Kidney glomerular epithelial cell (primary cell): ENCODE data around the gene SGCE.

Source experiments
- DNase-seq: peaks from one replicate; lab custom pipeline; 2025; lab: John Stamatoyannopoulos, UW

The SGCE gene

DNA sequence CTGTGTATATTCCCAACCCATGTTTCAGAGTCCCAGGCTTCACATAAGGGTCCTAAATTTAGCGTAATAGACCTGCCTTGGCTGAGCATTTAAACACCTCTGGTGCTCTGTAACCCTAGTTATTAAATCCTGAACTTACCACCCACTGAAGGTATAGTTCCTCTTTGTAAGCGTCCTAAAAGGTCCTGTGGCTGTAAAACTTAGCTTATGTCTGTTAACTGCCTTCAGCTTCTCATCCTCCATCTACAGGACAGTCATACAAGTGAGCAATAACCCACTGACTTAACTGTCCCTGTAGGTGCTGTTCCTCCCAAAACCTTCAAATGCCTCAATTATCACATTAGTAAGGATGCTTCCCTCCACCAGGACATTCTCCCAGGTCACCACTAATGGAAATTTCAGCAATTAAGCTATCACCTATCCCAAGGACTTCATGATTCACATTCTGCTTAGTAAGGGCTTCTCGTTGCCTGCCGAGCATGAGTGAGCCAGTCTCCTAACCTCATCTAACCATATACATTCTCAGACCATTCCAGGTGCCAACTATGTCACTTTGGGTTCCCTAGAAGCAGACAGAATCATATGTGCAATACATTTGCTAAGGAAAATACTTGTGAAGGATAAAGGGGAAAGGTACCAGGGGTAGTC is 90.6 kb downstream of the SGCE start:
- no peak for DNase-seq

DNA sequence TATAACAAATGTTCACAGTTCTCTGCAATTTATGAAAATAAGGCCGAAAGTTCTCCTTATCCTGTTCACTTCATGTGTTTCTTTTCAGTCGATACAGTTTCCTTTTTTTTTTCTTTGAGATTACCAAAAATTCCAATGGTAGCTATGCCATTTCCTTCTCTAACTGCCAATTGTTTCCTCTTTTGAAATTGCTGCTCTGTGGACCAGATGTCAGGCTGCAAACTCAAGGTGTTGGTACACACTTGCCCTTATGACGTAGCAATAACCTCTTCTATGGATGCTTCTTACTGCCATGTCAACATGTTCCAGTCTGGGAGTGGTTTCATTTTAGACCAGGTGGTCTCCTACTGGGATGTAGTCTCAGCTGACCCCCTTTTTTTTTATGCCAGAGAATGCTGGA is 93.4 kb downstream of the SGCE start:
- DNase-seq, result no peak

DNA sequence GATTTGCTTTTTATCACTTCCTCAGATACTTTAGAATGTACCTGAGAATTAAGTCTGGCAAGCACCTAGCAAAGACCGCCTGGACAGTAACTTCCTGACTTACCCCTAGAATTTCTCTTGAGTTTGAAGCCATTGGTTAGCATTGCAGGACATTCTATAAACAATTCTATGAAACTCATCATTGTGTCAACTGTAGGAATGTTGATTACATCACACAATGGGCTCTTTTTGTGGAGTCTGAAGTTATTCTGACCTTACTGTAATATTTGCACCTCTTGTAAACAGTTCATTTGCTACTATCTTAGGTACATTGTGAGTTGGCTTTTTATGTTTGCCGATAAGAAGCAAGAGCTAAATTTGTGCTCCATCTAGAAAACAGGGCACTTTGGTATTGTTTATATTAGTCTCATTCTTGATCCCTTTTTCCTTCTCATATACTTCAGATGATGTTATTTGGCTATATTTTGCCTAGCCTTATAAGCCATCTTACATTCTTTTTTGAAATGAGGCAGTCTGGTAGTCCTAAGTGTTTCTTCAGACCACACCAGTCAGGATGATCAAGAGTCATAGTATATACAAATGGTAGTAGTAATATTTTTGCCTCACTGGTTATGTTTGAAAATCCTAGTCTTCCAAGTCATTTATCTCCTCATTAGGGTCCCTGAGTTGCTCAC is 94.0 kb downstream of the SGCE start:
- DNase-seq, result no peak

DNA sequence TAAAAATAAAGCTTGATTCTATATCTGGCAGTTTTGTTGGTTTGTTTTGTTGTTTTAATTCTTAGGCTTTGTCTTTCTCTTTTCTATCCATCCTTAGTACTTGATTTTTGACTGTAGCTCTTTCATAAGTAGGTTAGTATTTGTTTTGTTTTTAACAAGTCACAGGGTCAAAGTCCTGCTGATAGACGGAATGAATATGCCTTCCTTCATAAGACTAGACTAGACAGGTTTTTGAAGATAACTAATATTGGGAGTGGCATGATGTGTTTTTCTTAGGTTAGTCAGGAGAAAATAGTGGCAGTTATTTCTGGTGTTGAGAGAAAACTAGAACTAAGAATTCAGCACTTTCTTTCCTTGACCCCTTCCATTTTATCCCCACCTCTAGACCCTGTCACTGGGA is 96.0 kb downstream of the SGCE start:
- DNase-seq, result no peak

DNA sequence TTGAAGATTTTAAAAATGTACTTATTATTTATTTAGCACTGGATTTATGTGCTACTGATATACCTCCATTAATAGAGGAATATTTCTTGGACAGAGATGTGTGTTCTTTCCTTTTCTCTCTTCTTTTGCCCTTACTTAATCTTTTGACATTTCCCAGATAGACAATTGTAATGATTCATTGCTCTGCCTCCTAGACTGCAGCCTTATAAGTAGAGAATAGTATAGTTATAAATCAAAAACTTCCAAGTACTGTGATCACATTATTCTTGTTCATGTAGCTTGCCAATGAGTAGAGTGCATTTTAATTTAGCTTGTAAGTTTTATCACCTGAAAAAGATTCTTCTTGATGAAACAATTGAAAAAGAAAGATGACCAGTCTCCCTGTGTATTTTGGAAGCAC is 98.7 kb downstream of the SGCE start:
- DNase-seq, result no peak

DNA sequence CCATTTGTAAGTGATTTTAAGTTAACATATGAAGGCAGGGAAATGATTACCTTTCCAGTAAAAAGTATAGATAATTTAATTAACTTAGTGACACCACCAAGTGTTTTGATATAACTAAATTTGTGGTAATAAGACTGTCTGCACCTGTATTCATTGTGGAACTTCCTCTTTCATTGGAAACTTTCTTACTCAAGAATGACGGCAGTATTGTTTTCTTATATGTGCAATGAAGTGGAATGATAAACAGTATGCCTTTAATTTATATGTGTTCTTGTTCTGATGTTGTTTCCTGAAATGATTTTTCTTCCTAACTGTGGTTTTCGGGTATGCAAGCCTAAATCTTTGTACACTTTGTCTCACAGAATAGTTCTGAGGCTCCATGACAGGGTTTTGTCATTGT is 99.9 kb downstream of the SGCE start:
- no peak for DNase-seq

DNA sequence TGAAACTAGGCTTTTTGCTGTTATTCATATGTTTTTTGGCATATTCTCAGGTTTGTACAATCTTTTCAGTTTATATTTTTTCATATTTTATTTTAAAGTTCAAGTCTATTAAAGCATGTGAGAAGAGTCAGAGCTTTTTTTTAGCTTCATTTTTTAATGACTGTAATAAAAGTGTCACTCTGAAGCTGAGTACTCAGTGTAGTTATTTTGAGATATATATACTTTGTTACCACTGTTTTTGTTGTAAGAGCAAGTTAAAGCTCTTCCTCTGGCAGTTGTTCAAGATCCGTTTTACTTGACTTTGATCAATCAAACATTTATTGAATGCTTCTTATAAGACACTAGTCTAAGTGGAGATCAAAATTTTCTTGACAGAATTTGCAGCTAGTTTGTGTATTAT is 108.8 kb downstream of the SGCE start:
- DNase-seq, result no peak

DNA sequence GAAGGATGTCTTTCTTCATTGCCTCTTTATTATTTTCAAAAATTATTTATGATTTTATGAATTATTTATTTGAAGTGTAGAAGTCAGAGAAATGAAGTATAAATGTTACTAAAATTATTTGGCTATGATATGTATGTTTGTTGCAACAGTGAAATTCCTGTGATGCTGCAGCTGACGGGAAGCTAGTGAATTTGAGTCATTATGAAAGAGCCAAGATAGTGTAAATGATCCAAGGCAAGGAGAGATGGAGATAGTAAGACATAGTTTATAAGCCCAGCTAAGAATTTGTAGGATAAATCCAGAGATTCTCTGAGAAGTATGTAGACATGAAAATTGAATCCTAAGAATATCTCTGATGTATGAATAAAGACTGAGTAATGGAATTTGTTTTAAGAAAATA is 115.5 kb downstream of the SGCE start:
- DNase-seq, result no peak
